H9 (cell line): ENCODE results near the gene ZNF860. TPM values are rescaled to one million over a fixed set of nuclear protein-coding genes. Genes with fewer than 3 reads are reported as not detected.

Experiments used
- DNase-seq: peaks from one replicate; pipeline ENCODE4 v3.0.0-alpha.2; 2017
- H2AFZ ChIP-seq: one replicate; pipeline ENCODE4 v1.6.1; 2013; ENCODE audit warnings: mild to moderate bottlenecking, low read length, control low read depth, moderate library complexity
- H2AK5ac ChIP-seq: 2 replicates; pipeline ENCODE4 v1.6.1; 2013; ENCODE audit warnings: low read length, control low read depth, mixed read lengths; ENCODE audit not compliant: insufficient read length
- H2BK120ac ChIP-seq: one replicate; pipeline ENCODE4 v1.6.1; 2013; ENCODE audit warnings: low read depth, mild to moderate bottlenecking, low read length, control low read depth, inconsistent platforms; ENCODE audit not compliant: poor library complexity, severe bottlenecking
- H2BK12ac ChIP-seq: 2 replicates; pipeline ENCODE4 v1.6.1; 2013; ENCODE audit warnings: low read length, control low read depth, mixed read lengths, low read depth; ENCODE audit not compliant: insufficient read length
- H2BK15ac ChIP-seq: 2 replicates; pipeline ENCODE4 v1.6.1; 2013; ENCODE audit warnings: low read depth, low read length, control low read depth
- H2BK20ac ChIP-seq: one replicate; pipeline ENCODE4 v1.6.1; 2013; ENCODE audit warnings: low read depth, mild to moderate bottlenecking, low read length, control low read depth, inconsistent platforms; ENCODE audit not compliant: poor library complexity, severe bottlenecking
- H2BK5ac ChIP-seq: 2 replicates; pipeline ENCODE4 v1.6.1; 2013; ENCODE audit warnings: low read length, control low read depth, mixed read lengths; ENCODE audit not compliant: insufficient read length
- H3K14ac ChIP-seq: 2 replicates; pipeline ENCODE4 v1.6.1; 2013; ENCODE audit warnings: low read length, control low read depth; ENCODE audit not compliant: insufficient read depth
- H3K18ac ChIP-seq: 2 replicates; pipeline ENCODE4 v1.6.1; 2013; ENCODE audit warnings: low read depth, mild to moderate bottlenecking, mixed read lengths, low read length, control low read depth; ENCODE audit not compliant: insufficient read length
- H3K23ac ChIP-seq: 2 replicates; pipeline ENCODE4 v1.6.1; 2013; ENCODE audit warnings: low read length, control low read depth, mixed read lengths, low read depth; ENCODE audit not compliant: insufficient read length
- H3K23me2 ChIP-seq: 2 replicates; pipeline ENCODE4 v1.6.1; 2013; ENCODE audit warnings: low read depth, mild to moderate bottlenecking, mixed read lengths, low read length, control low read depth; ENCODE audit not compliant: insufficient read length, poor library complexity, severe bottlenecking
- H3K27ac ChIP-seq: 2 replicates; pipeline ENCODE4 v1.5.1; 2013; ENCODE audit warnings: low read length, control low read depth, mixed read lengths, low read depth; ENCODE audit not compliant: insufficient read length
- H3K27me3 ChIP-seq: 2 replicates; pipeline ENCODE4 v1.6.1; 2013; ENCODE audit warnings: low read length, control low read depth, inconsistent platforms; ENCODE audit not compliant: insufficient read depth
- H3K4ac ChIP-seq: 2 replicates; pipeline ENCODE4 v1.6.1; 2013; ENCODE audit warnings: low read depth, mild to moderate bottlenecking, control low read depth, inconsistent platforms, low read length, moderate library complexity
- H3K4me1 ChIP-seq: 2 replicates; pipeline ENCODE4 v1.6.1; 2013; ENCODE audit warnings: low read length, control low read depth, inconsistent platforms; ENCODE audit not compliant: insufficient read depth
- H3K4me2 ChIP-seq: 2 replicates; pipeline ENCODE4 v1.6.1; 2013; ENCODE audit warnings: low read length, control low read depth, mixed read lengths; ENCODE audit not compliant: insufficient read length, insufficient read depth
- H3K56ac ChIP-seq: 2 replicates; pipeline ENCODE4 v1.6.1; 2013; ENCODE audit warnings: low read depth, mild to moderate bottlenecking, mixed read lengths, low read length, control low read depth; ENCODE audit not compliant: insufficient read length
- H3K79me1 ChIP-seq: 2 replicates; pipeline ENCODE4 v1.6.1; 2013; ENCODE audit warnings: low read depth, mild to moderate bottlenecking, moderate library complexity, low read length, control low read depth, inconsistent platforms; ENCODE audit not compliant: insufficient read depth, poor library complexity, severe bottlenecking
- H3K79me2 ChIP-seq: 2 replicates; pipeline ENCODE4 v1.6.1; 2013; ENCODE audit warnings: low read length, control low read depth, inconsistent platforms; ENCODE audit not compliant: insufficient read depth
- H3K9ac ChIP-seq: 2 replicates; pipeline ENCODE4 v1.6.1; 2013; ENCODE audit warnings: low read length, control low read depth, mixed read lengths; ENCODE audit not compliant: insufficient read length; ENCODE audit errors: extremely low read depth
- H3K9me3 ChIP-seq: one replicate; pipeline ENCODE4 v1.6.1; 2013; ENCODE audit warnings: low read depth, low read length, inconsistent platforms; ENCODE audit not compliant: control insufficient read depth
- H3T11ph ChIP-seq: one replicate; pipeline ENCODE4 v1.6.1; 2013; ENCODE audit warnings: mild to moderate bottlenecking, low read length, control low read depth, inconsistent platforms
- H4K20me1 ChIP-seq: one replicate; pipeline ENCODE4 v1.6.1; 2013; ENCODE audit not compliant: control insufficient read depth, insufficient read length, insufficient read depth
- H4K5ac ChIP-seq: 2 replicates; pipeline ENCODE4 v1.6.1; 2013; ENCODE audit warnings: low read depth, mild to moderate bottlenecking, mixed read lengths, low read length, control low read depth; ENCODE audit not compliant: insufficient read length
- H4K8ac ChIP-seq: replicated peaks from 2 replicates; pipeline ENCODE4 v1.6.1; 2013; ENCODE audit warnings: low read length, control low read depth, mixed read lengths, low read depth; ENCODE audit not compliant: insufficient read length
- H4K91ac ChIP-seq: 2 replicates; pipeline ENCODE4 v1.6.1; 2013; ENCODE audit warnings: low read depth, mild to moderate bottlenecking, moderate library complexity, mixed read lengths, low read length, control low read depth; ENCODE audit not compliant: insufficient read length
- H3K27ac Mint-ChIP-seq, 3 experiments: 2 replicates in 2 of 3; 3 replicates in 1 of 3; pipeline ENCODE4 v1.8.0; 2020 to 2021; ENCODE audit warnings: mixed read lengths in 3 of 3, mild to moderate bottlenecking in 1 of 3, moderate library complexity in 1 of 3
- H3K27me3 Mint-ChIP-seq: 2 replicates; pipeline ENCODE4 v1.8.0; 2021; ENCODE audit warnings: low read depth, mild to moderate bottlenecking, moderate library complexity, mixed read lengths
- H3K36me3 Mint-ChIP-seq, 3 experiments: 2 replicates in 2 of 3; 3 replicates in 1 of 3; pipeline ENCODE4 v1.8.0; 2020 to 2021; ENCODE audit warnings: low read depth in 3 of 3, mixed read lengths in 3 of 3; ENCODE audit not compliant: insufficient read depth in 1 of 3
- H3K4me1 Mint-ChIP-seq, 2 experiments: 2 replicates each; pipeline ENCODE4 v1.8.0; 2020; ENCODE audit warnings: mixed read lengths in 2 of 2
- H3K4me3 Mint-ChIP-seq, 2 experiments: 2 replicates in 1 of 2; 3 replicates in 1 of 2; pipeline ENCODE4 v1.8.0; 2020 to 2021; ENCODE audit warnings: mild to moderate bottlenecking in 2 of 2, mixed read lengths in 2 of 2, moderate library complexity in 1 of 2
- H3K9me3 Mint-ChIP-seq, 2 experiments: 2 replicates in 1 of 2; 3 replicates in 1 of 2; pipeline ENCODE4 v1.8.0; 2020; ENCODE audit warnings: mild to moderate bottlenecking in 2 of 2, mixed read lengths in 2 of 2, moderate library complexity in 1 of 2
- WGBS: extraction: QIAGEN DNeasy Blood & Tissue Kit; methylation state at CpG from one replicate; pipeline ENCODE4 v1.1.7; 2013; ENCODE audit warnings: missing lambda C conversion rate, low lambda C conversion rate, mixed read lengths; ENCODE audit not compliant: insufficient read length; ENCODE audit errors: extremely low coverage; 5-methylcytosine and 5-hydroxymethylcytosine counted together
- total RNA-seq: library from RNA; stranded (reverse); gene quantifications from 2 replicates; pipeline ENCODE4 v1.2.1, GENCODE V29; 2021
- TF ChIP-seq, protein P1 (sequence below): fragments of 200-600 bp; sonication (generic); conservative IDR thresholded peaks from 3 replicates; pipeline ENCODE4 v1.8.0; 2021; ENCODE audit warnings: antibody characterized with exemption, mild to moderate bottlenecking

ZNF860 gene
- total RNA-seq, 1 experiment from 2014 or later: 2.6 TPM

DNA sequence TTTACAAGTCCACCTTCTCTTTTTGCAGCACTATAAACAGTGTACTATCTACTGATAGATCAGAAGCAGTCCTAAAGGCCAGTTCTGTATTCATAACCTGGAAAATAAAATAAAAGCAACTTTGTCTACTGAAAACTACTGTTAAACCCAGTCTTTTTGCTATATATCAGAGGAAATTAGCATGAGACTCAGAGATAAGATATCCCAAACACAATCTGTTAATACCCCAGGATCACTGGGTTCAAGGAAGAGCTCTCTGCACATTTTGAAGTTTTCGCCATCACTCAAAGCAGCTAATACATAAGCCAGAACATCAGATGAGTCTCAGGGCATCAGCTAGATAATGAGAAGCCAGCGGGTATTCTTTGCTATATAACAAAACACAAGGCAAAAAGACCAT, 22.3 kb upstream of the ZNF860 start:
- H3K27ac ChIP-seq: peak overlapping the region; percentile 94
- no peak overlapping the region for H2BK12ac ChIP-seq
- H2AK5ac ChIP-seq: no peak overlapping the region
- no peak overlapping the region for H3K23ac ChIP-seq
- no peak overlapping the region for H3K18ac ChIP-seq
- H4K91ac ChIP-seq: no peak overlapping the region
- H3K79me1 ChIP-seq: no peaks in the 10 kb centered on the region
- H2AFZ ChIP-seq: no peak overlapping the region
- no peaks in the 10 kb centered on the region for H3K27me3 ChIP-seq
- H3K27ac Mint-ChIP-seq: peak overlapping the region; percentile 94 to 100 (median 99)
- peaks cover 42% of the 10 kb centered on the region; the same call in 1 of the 2 replicates for H3K79me2 ChIP-seq
- no peak overlapping the region for H2BK15ac ChIP-seq
- peaks cover 9% of the 10 kb centered on the region; the same call in 1 of the 2 replicates for H3K4me1 ChIP-seq
- H3K9me3 Mint-ChIP-seq: peaks cover 18 to 21% of the 10 kb centered on the region in 2 experiments
- no peaks in the 10 kb centered on the region for H4K20me1 ChIP-seq
- H4K8ac ChIP-seq: no peak overlapping the region
- peak overlapping the region; percentile 39 for H3K9ac ChIP-seq
- peaks cover 55 to 58% of the 10 kb centered on the region in 2 experiments for H3K4me1 Mint-ChIP-seq
- DNase-seq: no peak
- H3K4me2 ChIP-seq: peak overlapping the region; percentile 55
- H4K5ac ChIP-seq: no peak overlapping the region
- H2BK120ac ChIP-seq: no peak overlapping the region
- TF ChIP-seq, protein P1, sequence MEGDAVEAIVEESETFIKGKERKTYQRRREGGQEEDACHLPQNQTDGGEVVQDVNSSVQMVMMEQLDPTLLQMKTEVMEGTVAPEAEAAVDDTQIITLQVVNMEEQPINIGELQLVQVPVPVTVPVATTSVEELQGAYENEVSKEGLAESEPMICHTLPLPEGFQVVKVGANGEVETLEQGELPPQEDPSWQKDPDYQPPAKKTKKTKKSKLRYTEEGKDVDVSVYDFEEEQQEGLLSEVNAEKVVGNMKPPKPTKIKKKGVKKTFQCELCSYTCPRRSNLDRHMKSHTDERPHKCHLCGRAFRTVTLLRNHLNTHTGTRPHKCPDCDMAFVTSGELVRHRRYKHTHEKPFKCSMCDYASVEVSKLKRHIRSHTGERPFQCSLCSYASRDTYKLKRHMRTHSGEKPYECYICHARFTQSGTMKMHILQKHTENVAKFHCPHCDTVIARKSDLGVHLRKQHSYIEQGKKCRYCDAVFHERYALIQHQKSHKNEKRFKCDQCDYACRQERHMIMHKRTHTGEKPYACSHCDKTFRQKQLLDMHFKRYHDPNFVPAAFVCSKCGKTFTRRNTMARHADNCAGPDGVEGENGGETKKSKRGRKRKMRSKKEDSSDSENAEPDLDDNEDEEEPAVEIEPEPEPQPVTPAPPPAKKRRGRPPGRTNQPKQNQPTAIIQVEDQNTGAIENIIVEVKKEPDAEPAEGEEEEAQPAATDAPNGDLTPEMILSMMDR: no peak
- no peak overlapping the region for H2BK20ac ChIP-seq
- peak overlapping the region; percentile 55 to 79 for H3K4me3 Mint-ChIP-seq
- WGBS: no CpG with 5 or more reads among the region's 2 CpGs
- no peaks in the 10 kb centered on the region for H3K27me3 Mint-ChIP-seq
- no peak overlapping the region for H3T11ph ChIP-seq
- H3K9me3 ChIP-seq: peaks cover 11% of the 10 kb centered on the region
- H3K14ac ChIP-seq: no peak overlapping the region; the same call in 1 of the 2 replicates
- peaks cover 4% of the 10 kb centered on the region for H3K23me2 ChIP-seq
- peaks cover 23 to 30% (median 26%) of the 10 kb centered on the region in 3 experiments for H3K36me3 Mint-ChIP-seq
- H3K4ac ChIP-seq: no peak overlapping the region
- H2BK5ac ChIP-seq: no peak overlapping the region
- H3K56ac ChIP-seq: no peak overlapping the region
